Endothelial cell of umbilical vein (primary cell): ENCODE measurements around the gene RBMS1.

Experiments used
- CTCF ChIP-seq, 2 donors: IDR thresholded peaks; 1 replicate in 1 of 2; 2 replicates in 1 of 2; pipeline ENCODE4 v1.5.1; 2011; ENCODE audit warnings: low read length in 2 of 2, mild to moderate bottlenecking in 2 of 2, moderate library complexity in 2 of 2, control low read depth in 1 of 2, inconsistent platforms in 1 of 2, low read depth in 1 of 2; ENCODE audit not compliant: insufficient read depth in 1 of 2; ENCODE audit errors: extremely low read depth in 1 of 2
- POLR2A ChIP-seq: IDR thresholded peaks from 2 replicates; pipeline ENCODE4 v1.6.1; 2012; ENCODE audit warnings: low read depth, mild to moderate bottlenecking, control low read depth, low read length
- POLR2AphosphoS5 ChIP-seq: IDR thresholded peaks from 2 replicates; pipeline ENCODE4 v1.6.1; 2012; ENCODE audit warnings: low read depth, mild to moderate bottlenecking, control low read depth, low read length, moderate library complexity; ENCODE audit not compliant: insufficient read depth

GRCh38 chr2:160333324-160334027, 160.1 kb downstream of the RBMS1 start:
- TF ChIP-seq CTCF (IDR thresholded peaks at IDR 0.05; ENCODE audit: extremely low read depth in 1 of 2, insufficient read depth in 1 of 2, low read depth in 1 of 2, low read length in 2 of 2) = no peak
- no peak for TF ChIP-seq POLR2A
- TF ChIP-seq POLR2AphosphoS5 = no peak
